Body of pancreas (tissue), 4 donors: Measurements from ENCODE around the gene FAM135A. TPM values are rescaled to one million over a fixed set of nuclear protein-coding genes. Genes with fewer than 3 reads are reported as not detected.

Experiments
- ATAC-seq: fragments of 150-250 bp; one replicate; pipeline ENCODE4 v1.9.1; 2016
- DNase-seq, 4 donors: peaks; one replicate each; pipeline ENCODE4 v3.0.0-alpha.2; 2019
- H3K27ac ChIP-seq, 4 donors: fragments of 200-600 bp; sonication (generic); 1 replicate in 3 of 4; 2 replicates in 1 of 4; pipeline versions ENCODE4 v1.5.1 to v1.6.1; 2016 to 2019; ENCODE audit warnings: mild to moderate bottlenecking in 1 of 4, mixed read lengths in 1 of 4, moderate library complexity in 1 of 4
- H3K27me3 ChIP-seq, 2 donors: fragments of 200-600 bp; sonication (generic); one replicate each; pipeline ENCODE4 v1.6.0; 2016; ENCODE audit warnings: mild to moderate bottlenecking in 1 of 2
- H3K36me3 ChIP-seq, 2 donors: fragments of 200-600 bp; sonication (generic); replicated peaks in 1 of 2; 2 replicates each; pipeline ENCODE4 v1.5.1; 2016; ENCODE audit warnings: low read depth in 2 of 2; ENCODE audit not compliant: insufficient read depth in 1 of 2
- H3K4me1 ChIP-seq: fragments of 200-600 bp; sonication (generic); one replicate; pipeline ENCODE4 v1.6.0; 2016
- H3K4me3 ChIP-seq, 2 donors: fragments of 200-600 bp; sonication (generic); 1 replicate in 1 of 2; 2 replicates in 1 of 2; pipeline ENCODE4 v1.5.1; 2016 to 2019
- H3K9me3 ChIP-seq, 3 donors: fragments of 200-600 bp; sonication (generic); 1 replicate in 2 of 3; 2 replicates in 1 of 3; pipeline ENCODE4 v1.5.1; 2016
- POLR2A ChIP-seq, 3 donors: fragments of 450-650 bp; IDR thresholded peaks; one replicate each; pipeline ENCODE4 v1.6.1; 2016; ENCODE audit warnings: antibody characterized with exemption in 3 of 3, mild to moderate bottlenecking in 2 of 3
- whole genome bisulfite sequencing, 2 donors: methylation state at CpG; one replicate each; pipeline ENCODE4 v1.1.5; 2017; 5-methylcytosine and 5-hydroxymethylcytosine counted together
- intact Hi-C: fragments of 100-400 bp; cut with DNase I; formaldehyde crosslinking; loops from one replicate; pipeline ENCODE4 v1.15.1; 2023
- total RNA-seq, 2 donors: library from RNA; depleted of rRNA; stranded (reverse); fragments of >200 nt; gene quantifications; one replicate each; pipeline ENCODE4 v1.1.0, GENCODE V29; 2016
- TF ChIP-seq, protein P1 (sequence below), 7 experiments: fragments of 450-650 bp in 4 of 7; fragments of 200-600 bp in 3 of 7; sonication (generic) in 3 of 7; IDR thresholded peaks; one replicate each; pipeline ENCODE4 v1.5.1; 2016 to 2019; ENCODE audit warnings: antibody characterized with exemption in 7 of 7

FAM135A gene
- total RNA-seq, 2 donors from 2014 or later: 19.4 to 29.3 TPM

DNA sequence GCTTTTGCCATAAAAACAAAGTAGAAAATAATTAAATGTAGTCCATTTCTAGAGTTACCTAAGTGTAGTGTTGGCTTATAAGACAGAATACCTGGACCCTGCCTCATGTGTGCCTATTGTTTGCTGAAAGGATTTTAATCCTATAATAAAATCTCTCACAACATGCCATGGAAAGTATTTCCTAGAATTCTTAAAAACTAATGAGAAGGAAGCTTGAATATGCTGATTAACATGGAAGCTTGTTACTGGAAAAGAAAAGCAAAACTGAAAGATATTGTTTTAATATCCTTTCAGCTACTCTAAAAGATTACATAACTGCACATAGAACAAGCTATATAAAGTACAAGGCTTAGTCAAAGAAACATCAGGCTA, 18.0 kb upstream of the FAM135A start:
- DNase-seq (no peak), ATAC-seq (no peak)
- Histone ChIP-seq H3K4me1 (peaks cover 30% of the 10 kb centered on the region), H3K27ac (peak overlapping the region in 2 of 4 donors; percentile 64 to 92), H3K36me3 (no peaks in the 10 kb centered on the region), H3K4me3 (no peak overlapping the region), H3K9me3 (no peaks in the 10 kb centered on the region), H3K27me3 (no peaks in the 10 kb centered on the region)
- TF ChIP-seq, protein P1, sequence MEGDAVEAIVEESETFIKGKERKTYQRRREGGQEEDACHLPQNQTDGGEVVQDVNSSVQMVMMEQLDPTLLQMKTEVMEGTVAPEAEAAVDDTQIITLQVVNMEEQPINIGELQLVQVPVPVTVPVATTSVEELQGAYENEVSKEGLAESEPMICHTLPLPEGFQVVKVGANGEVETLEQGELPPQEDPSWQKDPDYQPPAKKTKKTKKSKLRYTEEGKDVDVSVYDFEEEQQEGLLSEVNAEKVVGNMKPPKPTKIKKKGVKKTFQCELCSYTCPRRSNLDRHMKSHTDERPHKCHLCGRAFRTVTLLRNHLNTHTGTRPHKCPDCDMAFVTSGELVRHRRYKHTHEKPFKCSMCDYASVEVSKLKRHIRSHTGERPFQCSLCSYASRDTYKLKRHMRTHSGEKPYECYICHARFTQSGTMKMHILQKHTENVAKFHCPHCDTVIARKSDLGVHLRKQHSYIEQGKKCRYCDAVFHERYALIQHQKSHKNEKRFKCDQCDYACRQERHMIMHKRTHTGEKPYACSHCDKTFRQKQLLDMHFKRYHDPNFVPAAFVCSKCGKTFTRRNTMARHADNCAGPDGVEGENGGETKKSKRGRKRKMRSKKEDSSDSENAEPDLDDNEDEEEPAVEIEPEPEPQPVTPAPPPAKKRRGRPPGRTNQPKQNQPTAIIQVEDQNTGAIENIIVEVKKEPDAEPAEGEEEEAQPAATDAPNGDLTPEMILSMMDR (IDR thresholded peaks at IDR 0.05): no peak
- no peak for TF ChIP-seq POLR2A (IDR thresholded peaks at IDR 0.05)
- intact Hi-C loops: no loop called here

- Histone ChIP-seq H3K9me3 (no peaks in the 10 kb centered on the region), H3K27ac (peak overlapping the region; percentile 0 to 92 (median 73)), H3K4me1 (peaks cover 32% of the 10 kb centered on the region), H3K4me3 (no peak overlapping the region), H3K36me3 (no peaks in the 10 kb centered on the region), H3K27me3 (no peaks in the 10 kb centered on the region)
- TF ChIP-seq POLR2A (IDR thresholded peaks at IDR 0.05): no peak
- no peak for DNase-seq
- intact Hi-C loops: no loop called here
- no peak for ATAC-seq
- 69 to 81% methylated on average over 1 of the region's 1 CpG for WGBS, 2 donors
Observed at GRCh38 chr6:70396163-70396562, 17.1 kb upstream of the FAM135A start.

DNA sequence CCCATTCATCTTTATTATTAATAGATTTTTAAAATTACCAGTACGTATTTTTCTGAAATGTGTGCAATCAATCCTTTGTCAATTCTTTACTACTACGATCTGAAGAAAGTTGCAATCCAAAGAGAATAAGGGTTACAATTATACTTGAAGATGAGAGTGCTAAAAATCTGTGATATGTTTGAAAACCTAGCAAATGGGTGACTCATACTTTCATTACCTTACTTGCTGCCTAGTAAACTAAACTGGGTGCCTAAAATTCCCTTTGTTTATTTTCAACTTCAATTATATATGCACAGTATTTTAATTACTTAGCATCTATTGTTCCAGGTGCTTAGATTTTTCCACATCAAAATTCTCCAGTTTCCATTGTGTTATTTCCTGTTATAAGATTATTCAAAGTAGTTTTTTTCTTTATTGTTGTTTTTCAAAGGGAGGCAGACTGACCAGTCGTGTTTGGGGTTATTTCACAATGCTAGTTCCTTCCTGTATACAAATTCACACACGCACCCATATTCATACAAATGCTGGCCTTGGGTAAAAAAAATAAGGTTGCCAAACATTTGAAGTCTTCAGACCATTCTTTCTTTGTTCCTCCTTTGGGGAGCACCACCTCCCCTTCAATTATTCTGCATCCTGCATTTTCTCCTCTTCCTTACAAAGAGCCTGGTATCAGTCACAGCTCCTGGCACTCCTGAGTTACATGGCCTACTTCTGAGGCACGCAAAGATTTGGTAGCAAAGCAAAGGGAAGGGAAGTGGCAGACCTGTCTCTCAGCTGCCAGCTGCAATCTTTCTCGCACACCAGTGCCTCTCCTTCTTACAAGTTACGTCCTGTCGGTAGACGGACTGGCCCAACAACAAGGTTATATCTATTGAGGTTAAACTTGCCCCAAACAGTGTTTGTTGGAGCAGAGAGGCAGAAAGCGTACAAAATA, 16.2 kb upstream of the FAM135A start:
- intact Hi-C loops: no loop called here
- WGBS, 2 donors: 37 to 42% methylated on average over 10 of the region's 10 CpGs
- H3K36me3 ChIP-seq: no peaks in the 10 kb centered on the region
- peak; percentile 24 to 51 (median 36) for DNase-seq
- H3K4me1 ChIP-seq: peaks cover 32% of the 10 kb centered on the region
- no peaks in the 10 kb centered on the region for H3K9me3 ChIP-seq
- H3K27ac ChIP-seq: peak overlapping the region; percentile 67 to 92 (median 86)
- ATAC-seq: no peak
- H3K27me3 ChIP-seq: no peaks in the 10 kb centered on the region
- no peak overlapping the region for H3K4me3 ChIP-seq
- TF ChIP-seq, protein P1 (IDR thresholded peaks at IDR 0.05): no peak
- TF ChIP-seq POLR2A (IDR thresholded peaks at IDR 0.05): peak in 2 of 3 donors; percentile 35 to 58

DNA sequence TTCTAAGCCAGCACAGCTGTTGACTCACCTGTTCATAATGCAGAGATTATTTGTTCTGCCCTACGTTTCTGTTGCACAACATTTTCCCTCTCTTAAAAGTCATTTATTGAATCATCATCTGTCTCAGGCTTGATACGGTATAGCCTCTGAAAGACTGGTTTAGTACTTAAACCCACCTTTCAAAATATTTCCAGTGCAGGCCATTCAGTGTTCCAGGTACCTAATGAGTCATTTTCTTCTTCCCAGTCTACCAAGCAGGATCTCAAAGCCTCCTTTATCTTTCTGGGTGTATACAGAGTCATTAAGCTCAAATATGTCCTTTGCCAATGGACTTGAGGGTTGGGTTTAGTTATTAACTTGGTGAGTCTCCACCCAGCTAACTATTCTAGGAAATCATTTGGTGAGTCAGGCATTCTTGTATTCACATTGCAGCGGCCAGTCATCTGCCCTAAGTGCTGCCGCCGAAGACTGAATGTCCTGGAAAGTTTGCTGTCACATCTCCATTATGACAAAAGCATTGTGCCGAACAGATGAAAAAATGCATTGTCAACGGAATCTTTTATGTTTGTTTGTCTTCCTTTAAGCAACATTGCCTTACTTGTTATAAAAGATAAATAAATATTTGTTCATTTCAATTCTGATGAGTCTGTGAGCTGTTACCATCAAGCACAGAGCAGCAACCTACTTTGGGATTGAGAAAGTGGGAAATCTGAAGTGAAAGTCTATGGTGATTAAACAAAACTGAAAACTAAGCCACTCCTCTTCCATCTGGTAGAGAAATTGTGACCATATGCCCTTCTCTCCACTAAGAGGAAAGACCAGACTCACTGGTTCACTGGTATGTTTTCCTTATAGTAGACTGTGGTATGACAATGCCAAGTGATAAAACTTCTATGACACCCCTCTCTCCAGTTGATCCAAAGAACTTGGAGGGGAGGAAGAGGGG, 14.3 kb upstream of the FAM135A start:
- DNase-seq: peak; percentile 74 to 88 (median 79)

More for the DNA sequence above, 14.3 kb upstream of the FAM135A start:
- peak; percentile 94 for ATAC-seq
- WGBS, 2 donors: 12 to 20% methylated on average over 7 of the region's 7 CpGs
- no peaks in the 10 kb centered on the region for H3K27me3 ChIP-seq
- H3K4me3 ChIP-seq: no peak overlapping the region
- H3K9me3 ChIP-seq: no peaks in the 10 kb centered on the region
- intact Hi-C loops: no loop called here
- TF ChIP-seq, protein P1 (IDR thresholded peaks at IDR 0.05): peak in 1 of 7 experiments; percentile 13
- TF ChIP-seq POLR2A (IDR thresholded peaks at IDR 0.05): peak; percentile 39 to 91 (median 89)
- H3K36me3 ChIP-seq: no peaks in the 10 kb centered on the region
- H3K4me1 ChIP-seq: peaks cover 32% of the 10 kb centered on the region
- H3K27ac ChIP-seq: peak overlapping the region; percentile 82 to 92 (median 87)
